CD14-positive monocyte (primary cell): ENCODE data around the gene DSCAML1. TPM values are rescaled to one million over a fixed set of nuclear protein-coding genes. Genes with fewer than 3 reads are reported as not detected.

Experiments used
- DNase-seq, 3 donors: peaks; one replicate each; pipeline ENCODE4 v3.0.0-alpha.2; 2011 to 2022
- H2AFZ ChIP-seq: 2 replicates; pipeline ENCODE4 v1.6.0; 2012; ENCODE audit warnings: mild to moderate bottlenecking, low read depth, low read length, inconsistent platforms; ENCODE audit not compliant: insufficient read depth, poor library complexity, severe bottlenecking
- H3K27ac ChIP-seq, 2 donors: 1 replicate in 1 of 2; 2 replicates in 1 of 2; pipeline ENCODE4 v1.5.1; 2012 to 2013; ENCODE audit warnings: low read length in 2 of 2, control low read depth in 1 of 2, inconsistent platforms in 1 of 2, low read depth in 1 of 2, mild to moderate bottlenecking in 1 of 2
- H3K27me3 ChIP-seq, 2 donors: one replicate each; pipeline versions ENCODE4 v1.6.0 to v1.6.1; 2011 to 2013; ENCODE audit warnings: low read length in 2 of 2; ENCODE audit not compliant: control insufficient read depth in 2 of 2, insufficient read depth in 2 of 2
- H3K36me3 ChIP-seq, 2 donors: replicated peaks in 1 of 2; 1 replicate in 1 of 2; 2 replicates in 1 of 2; pipeline versions ENCODE4 v1.5.1 to v1.6.1; 2012 to 2013; ENCODE audit warnings: low read length in 2 of 2, control low read depth in 1 of 2, inconsistent platforms in 1 of 2, mild to moderate bottlenecking in 1 of 2; ENCODE audit not compliant: insufficient read depth in 2 of 2, control insufficient read depth in 1 of 2
- H3K4me1 ChIP-seq, 2 donors: 1 replicate in 1 of 2; 2 replicates in 1 of 2; pipeline versions ENCODE4 v1.5.1 to v1.6.1; 2012 to 2013; ENCODE audit warnings: low read length in 2 of 2, control low read depth in 1 of 2, inconsistent platforms in 1 of 2, mild to moderate bottlenecking in 1 of 2, moderate library complexity in 1 of 2; ENCODE audit not compliant: insufficient read depth in 2 of 2, control insufficient read depth in 1 of 2
- H3K4me2 ChIP-seq: replicated peaks from 2 replicates; pipeline ENCODE3; 2012; ENCODE audit warnings: low read length, moderate library complexity, mild to moderate bottlenecking; ENCODE audit not compliant: poor library complexity, severe bottlenecking; ENCODE audit errors: extremely low read depth
- H3K4me3 ChIP-seq, 3 experiments: fragments of 200-600 bp in 1 of 3; sonication (generic) in 1 of 3; replicated peaks in 1 of 3; 1 replicate in 2 of 3; 2 replicates in 1 of 3; pipeline ENCODE4 v1.5.1; 2011 to 2013; ENCODE audit warnings: low read length in 3 of 3, mild to moderate bottlenecking in 3 of 3, control low read depth in 2 of 3, low read depth in 2 of 3, inconsistent platforms in 1 of 3, moderate library complexity in 1 of 3
- H3K79me2 ChIP-seq: 2 replicates; pipeline ENCODE4 v1.6.0; 2012; ENCODE audit warnings: mild to moderate bottlenecking, control low read depth, inconsistent platforms, low read length, moderate library complexity; ENCODE audit not compliant: insufficient read depth
- H3K9ac ChIP-seq: 2 replicates; pipeline ENCODE4 v1.6.0; 2017; ENCODE audit warnings: low read length, mild to moderate bottlenecking; ENCODE audit not compliant: insufficient read depth, poor library complexity, severe bottlenecking
- H3K9me3 ChIP-seq, 2 donors: replicated peaks in 1 of 2; 1 replicate in 1 of 2; 2 replicates in 1 of 2; pipeline versions ENCODE4 v1.5.1 to v1.6.1; 2012 to 2013; ENCODE audit warnings: low read length in 2 of 2, control low read depth in 1 of 2; ENCODE audit not compliant: control insufficient read depth in 1 of 2, insufficient read depth in 1 of 2
- H4K20me1 ChIP-seq: 2 replicates; pipeline ENCODE4 v1.6.0; 2012; ENCODE audit warnings: mild to moderate bottlenecking, low read length, control low read depth, moderate library complexity; ENCODE audit not compliant: insufficient read depth
- H3K27ac Mint-ChIP-seq, 7 donors: one replicate each; pipeline ENCODE4 v1.8.0; 2020; ENCODE audit warnings: mild to moderate bottlenecking in 7 of 7, mixed read lengths in 7 of 7, moderate library complexity in 6 of 7, inconsistent platforms in 2 of 7
- H3K27me3 Mint-ChIP-seq, 3 donors: one replicate each; pipeline ENCODE4 v1.8.0; 2021 to 2022; ENCODE audit warnings: low read depth in 3 of 3, mild to moderate bottlenecking in 3 of 3, mixed read lengths in 3 of 3, moderate library complexity in 3 of 3, inconsistent platforms in 1 of 3
- H3K36me3 Mint-ChIP-seq, 2 donors: one replicate each; pipeline ENCODE4 v1.8.0; 2020; ENCODE audit warnings: mixed read lengths in 2 of 2, inconsistent platforms in 1 of 2, mild to moderate bottlenecking in 1 of 2
- H3K4me1 Mint-ChIP-seq: one replicate; pipeline ENCODE4 v1.8.0; 2020; ENCODE audit warnings: mild to moderate bottlenecking, mixed read lengths
- H3K4me3 Mint-ChIP-seq, 2 donors: one replicate each; pipeline ENCODE4 v1.8.0; 2020; ENCODE audit warnings: mild to moderate bottlenecking in 2 of 2, mixed read lengths in 2 of 2, moderate library complexity in 1 of 2
- H3K9me3 Mint-ChIP-seq, 7 donors: one replicate each; pipeline ENCODE4 v1.8.0; 2020 to 2022; ENCODE audit warnings: mixed read lengths in 7 of 7, mild to moderate bottlenecking in 6 of 7, moderate library complexity in 6 of 7, inconsistent platforms in 2 of 7
- CTCF ChIP-seq: fragments of 200-600 bp; IDR thresholded peaks from one replicate; pipeline ENCODE4 v1.8.0; 2022; ENCODE audit warnings: antibody characterized with exemption, mild to moderate bottlenecking
- WGBS: methylation state at CpG from one replicate; pipeline ENCODE4 v1.1.5; 2013; ENCODE audit warnings: missing lambda C conversion rate; ENCODE audit not compliant: insufficient coverage; 5-methylcytosine and 5-hydroxymethylcytosine counted together
- intact Hi-C, 2 donors: fragments of 100-400 bp; cut with micrococcal nuclease; formaldehyde crosslinking; loops; one replicate each; pipeline versions ENCODE4 v1.15.0 to v1.15.1; 2023
- polyA plus RNA-seq, 3 donors: library from polyadenylated mRNA; depleted of rRNA in 1 of 3; unstranded in 2 of 3; stranded (reverse) in 1 of 3; fragments of 300-500 nt in 2 of 3; fragments of >200 nt in 1 of 3; fragmentation: Illumina TruSeq in 2 of 3; gene quantifications; 1 replicate in 2 of 3; 2 replicates in 1 of 3; pipeline ENCODE4 v1.2.3, GENCODE V29; 2012 to 2021

The DSCAML1 gene
- polyA plus RNA-seq, 3 donors = not detected

- WGBS = 98% methylated on average over 14 of the region's 14 CpGs
- H3K27ac ChIP-seq = no peak overlapping the region
- peaks cover 12% of the 10 kb centered on the region for H3K4me1 Mint-ChIP-seq
- no peak overlapping the region for H3K4me3 Mint-ChIP-seq
- no peak overlapping the region for H2AFZ ChIP-seq
- no peak for TF ChIP-seq CTCF
- H3K9ac ChIP-seq = no peak overlapping the region
- DNase-seq = no peak
- H3K36me3 Mint-ChIP-seq = no peaks in the 10 kb centered on the region
- H3K4me1 ChIP-seq = peaks cover 4 to 5% of the 10 kb centered on the region in 2 donors
- no peaks in the 10 kb centered on the region for H3K79me2 ChIP-seq
- no peaks in the 10 kb centered on the region for H4K20me1 ChIP-seq
- no peak overlapping the region for H3K4me2 ChIP-seq
- H3K27me3 ChIP-seq = peaks cover 0 to 7% of the 10 kb centered on the region in 2 donors
- H3K27me3 Mint-ChIP-seq = peaks cover 7 to 16% (median 12%) of the 10 kb centered on the region in 3 donors
- H3K36me3 ChIP-seq = no peaks in the 10 kb centered on the region
- H3K9me3 ChIP-seq = no peaks in the 10 kb centered on the region
- H3K9me3 Mint-ChIP-seq = peaks cover 0 to 2% (median 0%) of the 10 kb centered on the region in 7 donors
- intact Hi-C loops = no loop called here
- no peak overlapping the region for H3K27ac Mint-ChIP-seq
- no peak overlapping the region for H3K4me3 ChIP-seq
Observed at GRCh38 chr11:117662671-117663269, 134.2 kb downstream of the DSCAML1 start.

- Histone ChIP-seq H3K9ac (no peak overlapping the region), H3K27me3 (peaks cover 0 to 7% of the 10 kb centered on the region in 2 donors), H3K36me3 (no peaks in the 10 kb centered on the region), H3K4me1 (peaks cover 4 to 5% of the 10 kb centered on the region in 2 donors), H3K4me2 (no peak overlapping the region), H3K9me3 (no peaks in the 10 kb centered on the region), H3K4me3 (no peak overlapping the region), H2AFZ (no peak overlapping the region), H3K79me2 (no peaks in the 10 kb centered on the region), H4K20me1 (no peaks in the 10 kb centered on the region), H3K27ac (no peak overlapping the region)
- TF ChIP-seq CTCF = no peak
- Mint-ChIP-seq H3K36me3 (no peaks in the 10 kb centered on the region), H3K9me3 (peaks cover 0 to 2% (median 0%) of the 10 kb centered on the region in 7 donors), H3K4me1 (peaks cover 12% of the 10 kb centered on the region), H3K27ac (no peak overlapping the region), H3K4me3 (no peak overlapping the region), H3K27me3 (peaks cover 7 to 16% (median 12%) of the 10 kb centered on the region in 3 donors)
- intact Hi-C loops = no loop called here
- DNase-seq = no peak
- WGBS = 97% methylated on average over 4 of the region's 8 CpGs
Observed at GRCh38 chr11:117662255-117662654, 134.8 kb downstream of the DSCAML1 start.
